Fibroblast of the aortic adventitia (primary cell): ENCODE results near the gene JKAMP. TPM values are rescaled to one million over a fixed set of nuclear protein-coding genes. Genes with fewer than 3 reads are reported as not detected.
A peak's percentile ranks its signal among the peaks of the same experiment; 100 is the strongest.

Experiments used
- DNase-seq: peaks from one replicate; pipeline ENCODE4 v3.0.0-alpha.2; 2010; ENCODE audit warnings: low read depth
- H3K4me3 ChIP-seq: 2 replicates; pipeline ENCODE4 v1.5.1; 2011; ENCODE audit warnings: low read depth, mild to moderate bottlenecking, control low read depth, low read length, moderate library complexity
- CTCF ChIP-seq: IDR thresholded peaks from 2 replicates; pipeline ENCODE4 v1.5.1; 2011; ENCODE audit warnings: mild to moderate bottlenecking, low read length, control low read depth, inconsistent platforms; ENCODE audit not compliant: insufficient read depth
- total RNA-seq: library from RNA; depleted of rRNA; stranded (reverse); fragments of >200 nt; gene quantifications from 2 replicates; pipeline ENCODE4 v1.2.3, GENCODE V29; 2012; ENCODE audit warnings: low replicate concordance

JKAMP gene
- total RNA-seq, 1 donor: 105 TPM

GRCh38 chr14:59463787-59464485 lies 20.4 kb upstream of the JKAMP start:
- H3K4me3 ChIP-seq: peak overlapping the region; percentile 65
- DNase-seq: no peak
- TF ChIP-seq CTCF: no peak

GRCh38 chr14:59464486-59465315 lies 19.6 kb upstream of the JKAMP start:
- peak overlapping the region; percentile 65 for H3K4me3 ChIP-seq
- no peak for TF ChIP-seq CTCF
- DNase-seq: peak; percentile 40

- H3K4me3 ChIP-seq: peak within 1 kb of the TSS; percentile 65
- no peak for TF ChIP-seq CTCF
- DNase-seq: no peak
Observed at GRCh38 chr14:59465316-59466135, 18.8 kb upstream of the JKAMP start, which contains the start of gene GPR135. TSS of gene GPR135 (minus strand) at chr14:59465380. CDS start at chr14:59465226, 154 bp downstream.

GRCh38 chr14:59474172-59474571 lies 10.1 kb upstream of the JKAMP start:
- no peak overlapping the region for H3K4me3 ChIP-seq
- peak; percentile 35 for DNase-seq
- no peak for TF ChIP-seq CTCF

GRCh38 chr14:59475709-59476108 lies 8.6 kb upstream of the JKAMP start:
- DNase-seq: no peak
- no peak overlapping the region for H3K4me3 ChIP-seq
- TF ChIP-seq CTCF: no peak

GRCh38 chr14:59478540-59478939 lies 5.8 kb upstream of the JKAMP start:
- no peak overlapping the region for H3K4me3 ChIP-seq
- no peak for TF ChIP-seq CTCF
- DNase-seq: no peak
